GM21367 (cell line): ENCODE results near the gene HSD17B8.
A peak's percentile ranks its signal among the peaks of the same experiment; 100 is the strongest.

ENCODE experiments used
- ATAC-seq: cut with Tn5 transposase; IDR thresholded peaks from one replicate; pipeline ENCODE4 v1.9.1; 2021; ENCODE audit not compliant: unreplicated experiment

HSD17B8 gene

DNA sequence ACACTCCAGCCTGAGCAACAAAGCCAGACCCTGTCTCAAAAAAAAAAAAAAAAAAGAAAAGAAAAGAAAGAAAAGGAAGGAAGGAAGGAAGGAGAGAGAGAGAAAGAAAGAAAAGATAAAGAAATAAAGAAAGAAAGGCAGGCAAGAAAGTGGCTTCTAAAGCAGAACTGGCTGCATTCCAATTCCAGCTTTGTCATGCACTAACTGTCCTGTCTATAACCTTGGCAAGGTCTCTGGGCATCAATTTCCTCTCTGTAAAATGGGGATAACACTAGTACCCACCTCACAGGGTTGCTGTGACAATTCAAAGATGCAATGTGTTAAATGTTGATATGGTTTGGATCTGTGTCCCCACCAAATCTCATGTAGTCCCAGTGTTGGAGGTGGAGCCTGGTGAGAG lies 31.9 kb downstream of the HSD17B8 start:
- no peak for ATAC-seq

DNA sequence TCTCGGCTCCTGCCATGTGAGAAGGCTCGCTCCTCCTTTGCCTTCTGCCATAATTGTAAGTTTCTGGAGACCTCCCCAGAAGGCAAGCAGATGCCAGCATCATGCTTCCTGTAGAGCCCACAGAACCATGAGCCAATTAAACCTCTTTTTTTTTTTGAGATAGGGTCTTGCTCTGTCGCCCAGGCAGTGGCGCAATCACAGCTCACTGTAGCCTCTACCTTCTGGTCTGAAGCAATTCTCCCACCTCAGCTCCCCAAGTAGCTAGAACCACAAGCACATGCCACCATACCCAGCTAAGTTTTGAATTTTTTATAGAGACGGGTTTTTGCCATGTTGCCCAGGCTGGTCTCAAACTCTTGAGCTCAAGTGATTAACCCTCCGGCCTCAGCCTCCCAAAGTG lies 32.4 kb downstream of the HSD17B8 start:
- ATAC-seq, result no peak

DNA sequence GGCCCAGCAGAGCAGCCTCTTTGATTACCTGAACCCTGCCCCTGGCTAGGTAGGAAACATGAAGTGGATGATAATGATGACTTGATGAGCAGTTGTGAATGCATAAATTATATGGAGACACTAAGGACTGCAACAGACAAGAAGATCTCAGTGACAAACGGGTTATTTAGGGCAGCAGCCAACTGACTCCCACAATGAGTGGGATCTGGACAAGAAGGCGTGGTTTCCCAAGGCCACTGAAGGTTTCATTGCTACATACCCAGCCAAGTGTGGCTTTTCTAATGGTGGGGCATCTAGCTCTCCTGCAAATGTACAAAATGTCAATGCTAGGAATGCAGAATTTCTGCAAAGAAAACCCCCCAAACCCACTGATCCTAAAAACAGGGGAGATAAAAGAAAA lies 33.3 kb downstream of the HSD17B8 start:
- ATAC-seq, result no peak

DNA sequence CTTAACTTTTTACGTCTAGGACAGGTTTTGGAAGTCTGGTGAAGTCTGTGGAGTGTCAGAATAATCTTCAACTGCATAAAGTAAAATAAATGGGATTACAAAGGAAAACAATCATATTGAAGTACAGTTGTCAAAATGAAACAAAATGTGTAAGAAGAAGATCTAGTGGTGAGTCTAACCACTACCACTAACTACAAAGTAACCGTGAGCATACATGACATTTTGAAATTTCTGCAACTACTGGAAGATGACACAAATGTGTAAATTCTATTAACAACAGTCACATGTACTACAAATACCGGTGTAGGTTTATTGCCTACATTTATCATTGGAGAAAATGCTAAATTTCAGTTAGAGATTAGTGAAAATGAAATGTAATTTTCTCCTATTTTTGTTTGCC lies 37.5 kb downstream of the HSD17B8 start:
- no peak for ATAC-seq

DNA sequence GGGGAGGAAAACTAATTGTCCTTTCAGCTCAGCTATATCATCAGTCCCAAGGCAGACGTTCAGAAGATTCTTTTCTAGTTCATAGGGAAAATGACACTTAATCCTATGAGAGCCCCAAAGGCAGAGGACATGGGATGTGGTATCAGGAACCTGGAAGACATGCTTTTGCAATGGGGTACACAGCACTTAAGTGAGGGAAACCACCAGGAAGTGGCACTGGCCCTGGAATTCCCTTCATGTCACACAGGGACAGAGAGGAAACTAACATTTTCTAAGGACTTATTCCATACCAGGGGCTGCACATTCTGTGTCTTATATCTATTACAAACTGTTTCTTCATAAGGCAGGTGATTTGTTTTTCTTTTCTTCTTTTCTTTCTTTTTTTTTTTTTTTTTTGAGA lies 39.0 kb downstream of the HSD17B8 start:
- ATAC-seq, result no peak

DNA sequence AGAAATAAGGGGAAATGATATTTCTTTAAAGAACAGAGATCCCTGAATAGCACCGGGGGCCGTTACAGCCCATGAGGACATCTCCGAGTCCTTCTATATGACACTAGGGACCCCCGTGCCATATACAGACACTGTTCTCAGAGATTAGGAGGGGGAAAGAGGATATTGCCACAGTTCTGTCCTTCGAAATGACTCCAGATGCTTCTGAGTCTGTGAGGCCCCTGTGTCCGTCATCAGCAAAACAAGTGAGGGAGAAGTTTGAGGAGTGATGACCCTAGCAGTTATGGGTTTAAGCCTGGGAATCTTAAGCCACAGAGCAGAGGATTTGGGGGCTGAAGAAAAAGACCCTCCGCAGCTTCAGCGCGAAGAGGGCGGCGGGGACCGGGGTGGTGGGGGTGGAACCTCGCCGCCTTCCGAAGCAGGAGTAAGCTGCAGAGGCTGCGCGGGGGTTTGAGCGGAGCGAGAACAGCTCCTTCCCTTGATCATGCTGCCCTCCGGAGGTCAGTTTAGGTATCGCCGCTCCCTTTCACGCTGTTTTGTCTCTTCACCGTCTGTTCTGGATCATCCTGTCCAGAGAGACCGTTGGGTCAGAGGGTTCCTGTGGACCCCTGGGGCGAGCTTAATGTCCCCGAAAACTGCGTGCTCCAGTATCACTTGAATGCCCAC lies 43.7 kb downstream of the HSD17B8 start:
- peak; percentile 42 for ATAC-seq

DNA sequence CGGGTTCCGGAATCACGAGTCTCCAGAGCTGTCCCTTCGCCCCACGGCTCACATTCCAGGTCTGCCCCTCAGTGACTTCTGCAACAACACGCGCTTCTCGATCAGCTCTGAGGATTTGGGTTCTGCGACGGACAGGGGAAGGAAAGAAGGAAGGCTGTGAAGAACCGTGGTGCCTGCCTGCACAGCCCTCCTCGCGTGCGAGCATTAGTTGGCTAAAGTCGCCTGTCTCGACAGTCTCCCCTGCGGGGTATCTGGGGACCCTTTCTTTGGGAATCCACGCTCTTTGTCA lies 44.1 kb downstream of the HSD17B8 start:
- no peak for ATAC-seq

DNA sequence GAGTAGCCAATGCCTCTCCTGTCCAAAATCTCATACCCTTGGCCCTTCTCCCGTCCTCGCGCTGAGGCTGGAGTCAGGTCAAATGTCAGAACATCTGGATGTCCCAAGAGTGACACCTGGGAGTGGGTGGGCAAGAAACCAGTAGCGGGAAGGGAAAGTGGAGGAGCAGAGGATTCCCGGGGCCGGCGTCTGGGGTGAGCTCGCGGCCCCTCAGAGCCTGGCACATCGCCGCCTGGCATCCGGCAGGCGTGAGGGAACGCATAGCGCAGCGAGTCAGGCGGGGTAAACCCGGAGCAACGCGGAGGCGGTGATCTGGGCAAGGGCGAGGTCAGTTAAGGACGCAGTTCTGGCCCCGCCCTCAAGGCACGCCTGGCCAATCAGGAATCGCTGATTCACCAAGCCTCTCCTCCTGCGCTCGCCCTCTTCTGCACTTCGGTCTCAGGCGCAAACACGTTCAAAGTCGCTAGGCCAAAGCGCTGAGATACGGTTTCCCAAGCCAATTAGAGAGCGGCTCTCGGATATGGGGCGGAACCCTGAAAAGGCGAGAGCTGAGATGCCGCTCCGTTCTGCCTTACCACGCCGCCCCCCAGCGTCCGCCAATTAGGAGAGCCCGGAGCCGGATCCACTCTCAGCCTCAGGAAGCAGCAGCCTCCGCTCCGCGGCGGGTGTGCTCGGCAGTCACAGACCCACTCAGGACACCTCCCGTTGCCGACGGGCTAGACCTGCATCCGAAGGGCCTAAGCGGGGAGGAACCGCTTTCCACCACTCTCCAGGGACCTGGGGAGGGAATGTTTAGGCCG lies 44.7 kb downstream of the HSD17B8 start:
- peak; percentile 79 for ATAC-seq

DNA sequence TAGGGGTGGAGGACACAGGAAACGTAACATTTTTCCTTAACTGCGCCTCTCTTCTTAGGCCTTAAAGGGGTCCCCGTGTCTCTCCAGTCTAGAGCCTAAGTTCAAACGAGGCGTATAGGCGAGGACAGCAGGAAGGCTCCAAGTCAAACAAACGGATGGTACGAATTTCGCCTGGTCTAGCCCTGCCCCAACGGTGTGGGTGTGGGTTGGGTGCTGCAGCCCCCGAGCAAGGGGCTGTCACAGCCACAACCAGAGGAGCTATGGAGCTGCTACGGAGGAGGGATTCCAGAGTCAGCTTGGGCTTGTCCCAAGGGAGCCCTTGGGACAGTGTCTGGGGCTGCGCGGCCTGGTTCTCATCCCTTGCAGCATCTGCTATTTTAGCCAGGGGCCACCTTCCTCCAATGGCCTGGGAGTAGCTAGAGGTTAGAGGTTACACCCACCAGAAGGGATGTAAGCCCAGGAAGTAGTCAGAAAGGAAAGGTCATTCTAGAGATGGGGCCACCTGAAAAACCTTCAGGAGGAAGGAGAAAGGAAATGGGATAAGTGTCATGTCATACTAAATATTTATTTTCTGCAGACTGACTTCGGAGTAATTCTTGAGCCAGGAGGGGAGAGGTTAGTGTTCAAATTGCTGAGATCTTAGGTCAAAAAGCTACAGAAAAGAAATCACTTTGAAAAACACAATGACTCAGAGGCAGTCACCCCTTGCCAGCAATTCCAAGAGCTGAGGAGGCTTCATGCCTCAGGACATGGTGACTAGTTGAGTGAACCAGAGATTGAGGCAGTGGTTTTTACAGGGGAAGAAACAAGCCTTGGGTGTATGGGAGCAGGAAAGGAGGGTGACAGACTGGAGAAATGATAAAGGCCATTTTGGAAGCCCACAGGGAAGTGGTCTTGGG lies 45.5 kb downstream of the HSD17B8 start:
- no peak for ATAC-seq

DNA sequence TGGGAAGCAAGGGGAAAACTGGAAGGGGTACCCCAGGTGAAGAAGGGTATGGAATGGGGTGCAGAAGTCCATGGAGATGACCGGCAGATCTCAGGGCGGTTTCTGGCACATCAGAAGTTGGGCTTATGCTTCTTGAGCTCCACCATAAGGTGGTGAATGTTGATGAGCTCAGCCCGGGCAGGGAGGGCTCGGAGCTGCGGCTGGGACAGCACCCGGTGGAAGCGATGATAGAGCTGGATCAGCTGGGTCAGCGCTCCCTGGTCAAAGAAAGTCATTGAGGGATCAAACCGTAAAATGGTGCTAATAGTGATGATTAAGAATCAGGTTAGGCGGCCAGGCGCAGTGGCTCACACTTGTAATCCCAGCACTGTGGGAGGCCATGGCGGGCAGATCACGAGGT lies 46.3 kb downstream of the HSD17B8 start:
- ATAC-seq, result no peak

DNA sequence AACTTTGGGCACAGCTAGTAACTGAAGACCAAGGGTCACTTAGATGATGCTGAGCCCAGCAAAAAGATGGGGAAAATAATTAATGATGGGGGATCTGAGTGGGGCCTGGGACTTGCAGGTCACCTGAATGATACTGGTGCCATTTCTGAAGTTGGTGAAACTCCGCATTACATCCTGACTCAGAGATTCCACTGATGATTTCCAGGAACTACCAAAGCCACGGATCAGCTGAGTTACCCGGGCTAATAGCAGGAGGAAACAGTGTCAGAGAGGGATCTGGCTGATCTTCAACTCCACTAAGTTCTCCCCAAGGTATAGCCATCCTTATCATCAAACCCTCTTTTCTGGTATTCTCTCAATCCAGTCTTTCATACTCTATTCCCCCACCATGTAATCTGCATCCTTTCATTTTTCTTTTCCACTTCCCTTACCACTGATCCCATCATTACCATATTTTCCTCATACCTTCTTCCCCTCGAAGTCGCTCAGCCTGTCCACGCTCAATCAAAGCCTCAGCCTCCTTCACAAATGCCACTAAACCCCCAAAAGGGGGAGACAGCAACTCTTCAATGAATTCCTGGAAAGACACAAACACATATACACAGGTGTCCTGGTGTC lies 47.0 kb downstream of the HSD17B8 start:
- ATAC-seq, result no peak

DNA sequence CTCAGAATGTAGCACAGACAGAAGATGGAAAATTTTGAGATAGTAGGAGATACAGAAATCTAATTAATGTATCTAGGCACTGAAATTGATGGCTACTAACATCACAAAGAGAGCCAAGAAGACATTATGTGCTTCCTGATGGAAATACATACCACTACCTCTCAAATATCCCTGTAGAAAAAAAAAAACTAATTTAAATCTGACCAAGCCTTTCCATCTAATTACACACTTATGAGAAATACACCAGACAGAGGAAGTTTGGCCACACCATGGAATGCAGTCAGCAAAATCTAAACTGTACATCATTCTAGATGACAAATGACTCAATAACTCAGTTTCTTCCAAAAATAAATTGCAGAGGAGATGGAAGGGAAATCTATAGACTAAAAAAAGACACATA lies 48.3 kb downstream of the HSD17B8 start:
- no peak for ATAC-seq

DNA sequence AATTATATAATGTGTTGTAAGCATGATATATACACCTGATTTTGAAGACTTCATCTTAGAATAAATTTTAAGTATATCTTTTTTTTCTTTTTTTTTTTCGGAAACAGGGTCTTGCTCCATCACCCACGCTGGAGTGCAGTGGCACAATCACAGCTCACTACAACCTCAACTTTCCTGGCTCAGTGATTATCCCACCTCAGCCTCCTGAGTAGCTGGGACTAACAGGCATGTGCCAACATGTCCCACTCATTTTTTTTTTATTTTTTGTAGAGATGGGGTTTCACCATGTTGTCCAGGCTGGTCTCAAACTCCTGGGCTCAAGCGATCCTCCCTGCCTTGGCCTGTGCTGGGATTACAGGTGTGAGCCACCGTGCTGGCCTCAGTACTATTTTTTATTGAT lies 50.1 kb downstream of the HSD17B8 start:
- no peak for ATAC-seq
